H1 (cell line): ENCODE results near the gene GNAQ. TPM values are rescaled to one million over a fixed set of nuclear protein-coding genes. Genes with fewer than 3 reads are reported as not detected.

Experiments used
- GTF2F1 ChIP-seq: IDR thresholded peaks from 2 replicates; pipeline ENCODE4 v1.6.1; 2012; ENCODE audit warnings: low read depth, low read length, improper control_type of control experiment, borderline replicate concordance
- JUND ChIP-seq: IDR thresholded peaks from 2 replicates; pipeline ENCODE4 v1.6.1; 2011; ENCODE audit warnings: mild to moderate bottlenecking, improper control_type of control experiment, low read length
- polyA plus RNA-seq, 7 experiments: library from polyadenylated mRNA; depleted of rRNA in 3 of 7; stranded (reverse) in 5 of 7; unstranded in 2 of 7; fragments of >200 nt in 5 of 7; fragments of 200-250 nt in 2 of 7; gene quantifications; 1 replicate in 5 of 7; 2 replicates in 1 of 7; 4 replicates in 1 of 7; pipeline versions ENCODE4 v1.2.1 to v1.2.3, GENCODE V29; 2011 to 2013; ENCODE audit warnings: missing spikeins in 2 of 7, mixed read lengths in 2 of 7
- total RNA-seq: library from RNA; stranded (reverse); fragmentation: NEBNext Ultra II Directional; extraction: Animal tissue kit (Norgen Biotek cat#: 25700); gene quantifications from 2 replicates; pipeline ENCODE4 v1.2.1, GENCODE V29; 2021
- TF ChIP-seq, protein P1 (sequence below): fragments of 300-600 bp; sonication (generic); IDR thresholded peaks from 2 replicates; pipeline ENCODE4 v1.7.1; 2012; ENCODE audit warnings: low read length, moderate library complexity, mild to moderate bottlenecking, inconsistent platforms; ENCODE audit not compliant: insufficient replicate concordance

The GNAQ gene
- total and polyA plus RNA-seq, 2 of the 8 experiments (the other 6 are each of a cell fraction or from before 2014, with no cell fraction given): 22.8 to 63.8 TPM

DNA sequence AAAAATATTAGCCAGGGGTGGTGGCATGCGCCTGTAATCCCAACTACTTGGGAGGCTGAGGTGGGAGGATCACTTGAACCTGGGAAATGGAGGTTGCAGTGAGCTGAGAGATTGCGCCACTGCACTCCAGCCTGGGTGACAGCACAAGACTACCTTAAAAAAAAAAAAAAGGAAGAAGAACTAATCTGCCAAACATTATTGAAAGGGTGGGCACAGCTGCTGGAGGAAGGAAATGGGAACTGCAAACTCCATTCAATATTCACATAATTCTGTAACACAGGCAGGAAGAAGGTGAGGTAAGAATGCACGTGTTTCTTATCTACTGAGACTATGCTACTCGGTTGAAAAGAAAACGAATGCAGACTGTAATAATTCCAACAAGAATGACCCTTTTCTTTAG, 262.4 kb downstream of the GNAQ start (continued):
- TF ChIP-seq, protein P1, sequence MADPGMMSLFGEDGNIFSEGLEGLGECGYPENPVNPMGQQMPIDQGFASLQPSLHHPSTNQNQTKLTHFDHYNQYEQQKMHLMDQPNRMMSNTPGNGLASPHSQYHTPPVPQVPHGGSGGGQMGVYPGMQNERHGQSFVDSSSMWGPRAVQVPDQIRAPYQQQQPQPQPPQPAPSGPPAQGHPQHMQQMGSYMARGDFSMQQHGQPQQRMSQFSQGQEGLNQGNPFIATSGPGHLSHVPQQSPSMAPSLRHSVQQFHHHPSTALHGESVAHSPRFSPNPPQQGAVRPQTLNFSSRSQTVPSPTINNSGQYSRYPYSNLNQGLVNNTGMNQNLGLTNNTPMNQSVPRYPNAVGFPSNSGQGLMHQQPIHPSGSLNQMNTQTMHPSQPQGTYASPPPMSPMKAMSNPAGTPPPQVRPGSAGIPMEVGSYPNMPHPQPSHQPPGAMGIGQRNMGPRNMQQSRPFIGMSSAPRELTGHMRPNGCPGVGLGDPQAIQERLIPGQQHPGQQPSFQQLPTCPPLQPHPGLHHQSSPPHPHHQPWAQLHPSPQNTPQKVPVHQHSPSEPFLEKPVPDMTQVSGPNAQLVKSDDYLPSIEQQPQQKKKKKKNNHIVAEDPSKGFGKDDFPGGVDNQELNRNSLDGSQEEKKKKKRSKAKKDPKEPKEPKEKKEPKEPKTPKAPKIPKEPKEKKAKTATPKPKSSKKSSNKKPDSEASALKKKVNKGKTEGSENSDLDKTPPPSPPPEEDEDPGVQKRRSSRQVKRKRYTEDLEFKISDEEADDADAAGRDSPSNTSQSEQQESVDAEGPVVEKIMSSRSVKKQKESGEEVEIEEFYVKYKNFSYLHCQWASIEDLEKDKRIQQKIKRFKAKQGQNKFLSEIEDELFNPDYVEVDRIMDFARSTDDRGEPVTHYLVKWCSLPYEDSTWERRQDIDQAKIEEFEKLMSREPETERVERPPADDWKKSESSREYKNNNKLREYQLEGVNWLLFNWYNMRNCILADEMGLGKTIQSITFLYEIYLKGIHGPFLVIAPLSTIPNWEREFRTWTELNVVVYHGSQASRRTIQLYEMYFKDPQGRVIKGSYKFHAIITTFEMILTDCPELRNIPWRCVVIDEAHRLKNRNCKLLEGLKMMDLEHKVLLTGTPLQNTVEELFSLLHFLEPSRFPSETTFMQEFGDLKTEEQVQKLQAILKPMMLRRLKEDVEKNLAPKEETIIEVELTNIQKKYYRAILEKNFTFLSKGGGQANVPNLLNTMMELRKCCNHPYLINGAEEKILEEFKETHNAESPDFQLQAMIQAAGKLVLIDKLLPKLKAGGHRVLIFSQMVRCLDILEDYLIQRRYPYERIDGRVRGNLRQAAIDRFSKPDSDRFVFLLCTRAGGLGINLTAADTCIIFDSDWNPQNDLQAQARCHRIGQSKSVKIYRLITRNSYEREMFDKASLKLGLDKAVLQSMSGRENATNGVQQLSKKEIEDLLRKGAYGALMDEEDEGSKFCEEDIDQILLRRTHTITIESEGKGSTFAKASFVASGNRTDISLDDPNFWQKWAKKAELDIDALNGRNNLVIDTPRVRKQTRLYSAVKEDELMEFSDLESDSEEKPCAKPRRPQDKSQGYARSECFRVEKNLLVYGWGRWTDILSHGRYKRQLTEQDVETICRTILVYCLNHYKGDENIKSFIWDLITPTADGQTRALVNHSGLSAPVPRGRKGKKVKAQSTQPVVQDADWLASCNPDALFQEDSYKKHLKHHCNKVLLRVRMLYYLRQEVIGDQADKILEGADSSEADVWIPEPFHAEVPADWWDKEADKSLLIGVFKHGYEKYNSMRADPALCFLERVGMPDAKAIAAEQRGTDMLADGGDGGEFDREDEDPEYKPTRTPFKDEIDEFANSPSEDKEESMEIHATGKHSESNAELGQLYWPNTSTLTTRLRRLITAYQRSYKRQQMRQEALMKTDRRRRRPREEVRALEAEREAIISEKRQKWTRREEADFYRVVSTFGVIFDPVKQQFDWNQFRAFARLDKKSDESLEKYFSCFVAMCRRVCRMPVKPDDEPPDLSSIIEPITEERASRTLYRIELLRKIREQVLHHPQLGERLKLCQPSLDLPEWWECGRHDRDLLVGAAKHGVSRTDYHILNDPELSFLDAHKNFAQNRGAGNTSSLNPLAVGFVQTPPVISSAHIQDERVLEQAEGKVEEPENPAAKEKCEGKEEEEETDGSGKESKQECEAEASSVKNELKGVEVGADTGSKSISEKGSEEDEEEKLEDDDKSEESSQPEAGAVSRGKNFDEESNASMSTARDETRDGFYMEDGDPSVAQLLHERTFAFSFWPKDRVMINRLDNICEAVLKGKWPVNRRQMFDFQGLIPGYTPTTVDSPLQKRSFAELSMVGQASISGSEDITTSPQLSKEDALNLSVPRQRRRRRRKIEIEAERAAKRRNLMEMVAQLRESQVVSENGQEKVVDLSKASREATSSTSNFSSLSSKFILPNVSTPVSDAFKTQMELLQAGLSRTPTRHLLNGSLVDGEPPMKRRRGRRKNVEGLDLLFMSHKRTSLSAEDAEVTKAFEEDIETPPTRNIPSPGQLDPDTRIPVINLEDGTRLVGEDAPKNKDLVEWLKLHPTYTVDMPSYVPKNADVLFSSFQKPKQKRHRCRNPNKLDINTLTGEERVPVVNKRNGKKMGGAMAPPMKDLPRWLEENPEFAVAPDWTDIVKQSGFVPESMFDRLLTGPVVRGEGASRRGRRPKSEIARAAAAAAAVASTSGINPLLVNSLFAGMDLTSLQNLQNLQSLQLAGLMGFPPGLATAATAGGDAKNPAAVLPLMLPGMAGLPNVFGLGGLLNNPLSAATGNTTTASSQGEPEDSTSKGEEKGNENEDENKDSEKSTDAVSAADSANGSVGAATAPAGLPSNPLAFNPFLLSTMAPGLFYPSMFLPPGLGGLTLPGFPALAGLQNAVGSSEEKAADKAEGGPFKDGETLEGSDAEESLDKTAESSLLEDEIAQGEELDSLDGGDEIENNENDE: no peak
- TF ChIP-seq GTF2F1 (no peak), JUND (no peak)
